GM19023 (cell line): Measurements from ENCODE around the gene MAP3K15.
"Not testable (repeated sequence)": the region's sequence is repeated elsewhere in the genome, so short reads cannot be mapped to it uniquely, and the experiment has no call there.

ENCODE experiments used
- ATAC-seq: cut with Tn5 transposase; IDR thresholded peaks from one replicate; pipeline ENCODE4 v1.9.1; 2021; ENCODE audit warnings: mild to moderate bottlenecking, moderate library complexity; ENCODE audit not compliant: unreplicated experiment

MAP3K15 gene

DNA sequence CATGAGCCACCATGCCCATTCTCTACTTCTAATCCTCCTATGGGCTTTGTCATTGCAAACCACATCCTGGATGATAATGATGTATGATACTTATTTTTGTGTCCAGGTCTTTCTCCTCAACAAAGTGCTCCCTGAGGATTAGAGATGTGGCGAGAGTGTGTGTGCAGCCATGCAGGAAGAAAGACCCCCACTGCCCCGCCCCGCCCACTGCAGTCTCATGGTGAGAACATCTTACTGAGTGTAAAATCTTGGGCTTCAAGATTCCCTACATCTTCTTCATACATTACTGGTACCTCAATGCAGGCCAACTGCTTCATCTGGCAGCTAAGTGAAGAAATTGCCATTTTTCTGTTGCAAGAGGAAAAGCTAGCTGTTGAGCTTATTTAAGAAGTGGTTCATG lies 25.9 kb upstream of the MAP3K15 start:
- ATAC-seq = no peak

DNA sequence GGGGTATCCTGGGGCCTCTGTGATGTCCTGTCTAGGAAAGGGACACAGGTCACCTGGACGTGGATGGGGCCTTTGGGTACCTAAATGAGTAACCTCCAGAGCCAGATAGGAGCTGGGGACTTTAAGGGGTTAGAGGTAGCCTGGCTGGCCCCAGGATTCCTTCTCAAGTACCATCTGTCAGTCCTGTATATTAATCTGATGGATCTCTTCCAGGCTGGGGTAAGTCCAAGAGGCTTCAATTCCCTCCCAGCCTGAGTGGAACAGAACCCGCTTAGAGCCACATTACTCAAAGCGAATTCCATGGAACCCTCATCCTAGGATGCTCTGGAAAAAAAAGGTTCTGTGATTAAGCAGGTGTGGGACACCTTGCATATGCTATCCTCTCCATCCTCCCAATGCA lies 24.8 kb upstream of the MAP3K15 start:
- ATAC-seq = no peak

DNA sequence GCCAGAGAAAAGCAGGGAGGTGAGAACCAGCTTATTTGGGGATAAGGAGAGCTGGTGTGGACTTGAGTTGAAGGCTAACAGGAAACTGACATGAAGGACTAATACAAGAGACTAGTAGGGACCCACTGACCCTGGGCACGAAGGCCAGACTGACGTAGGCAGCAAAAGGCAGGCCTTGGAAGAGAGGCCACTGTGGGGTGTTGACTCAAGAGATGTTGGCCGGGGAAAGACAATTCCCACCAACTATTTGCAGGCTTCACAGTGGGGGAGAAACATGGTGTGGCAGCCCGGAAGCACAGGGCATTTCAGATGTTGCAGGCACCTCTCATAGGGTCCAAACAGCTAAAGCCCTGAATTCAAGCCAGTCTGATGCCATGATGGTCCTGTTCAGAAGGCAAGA lies 24.4 kb upstream of the MAP3K15 start:
- no peak for ATAC-seq

DNA sequence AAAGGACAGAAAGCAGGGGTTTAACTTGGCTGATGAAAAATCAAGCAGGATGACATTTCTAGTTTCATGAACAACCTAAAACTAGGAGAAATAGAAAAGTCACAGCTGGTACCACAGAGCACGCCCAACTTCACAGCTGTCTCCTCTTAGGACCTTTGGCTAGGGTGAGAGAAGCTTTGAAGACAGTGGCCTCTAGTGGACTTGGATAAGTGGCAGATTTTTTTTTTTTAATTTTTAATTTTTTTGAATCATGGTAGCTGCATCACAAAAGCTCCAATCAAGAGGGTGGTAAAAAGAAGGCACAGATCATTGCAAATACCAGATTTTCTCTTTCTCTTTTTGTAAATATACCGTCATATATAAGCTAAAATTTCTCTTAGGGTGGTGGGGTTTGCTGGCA lies 20.2 kb upstream of the MAP3K15 start:
- no peak for ATAC-seq

DNA sequence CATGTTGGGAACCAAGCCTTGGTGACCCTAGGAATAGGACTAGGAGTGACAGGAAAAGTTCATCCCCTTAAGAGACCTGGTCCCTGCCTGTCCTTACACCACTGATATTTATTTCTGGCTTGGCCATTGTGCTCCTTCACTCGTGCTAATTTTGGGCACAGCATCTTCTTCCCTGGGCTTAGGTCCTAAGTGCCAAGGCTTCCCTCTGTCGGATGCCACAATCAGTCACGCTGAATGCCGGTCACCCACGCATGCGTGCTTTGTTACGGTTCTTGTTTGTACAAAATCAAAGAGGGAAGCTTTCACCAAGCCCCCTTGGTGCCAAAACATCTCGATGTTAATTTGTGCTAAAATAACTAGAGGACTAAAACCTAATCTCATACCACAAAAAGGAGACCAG lies 17.4 kb upstream of the MAP3K15 start:
- ATAC-seq = no peak

DNA sequence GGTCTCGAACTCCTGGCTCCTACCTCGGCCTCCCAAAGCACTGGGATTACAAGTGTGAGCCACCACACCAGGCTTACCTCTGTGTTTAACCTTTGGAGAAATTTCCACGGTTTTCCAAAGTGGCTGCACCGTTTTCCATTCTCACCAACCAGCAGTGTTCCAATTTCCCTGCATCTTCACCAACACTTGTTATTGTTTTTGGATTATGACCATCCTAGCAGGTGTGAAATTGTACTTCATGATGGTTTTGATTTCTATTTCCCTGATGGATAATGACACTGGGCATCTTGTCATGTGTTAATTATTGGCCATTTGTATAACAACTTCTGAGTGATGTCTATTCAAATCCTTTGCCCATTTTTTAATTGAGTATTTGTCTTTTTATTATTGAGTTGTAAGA lies 2.7 kb upstream of the MAP3K15 start:
- ATAC-seq = no peak

DNA sequence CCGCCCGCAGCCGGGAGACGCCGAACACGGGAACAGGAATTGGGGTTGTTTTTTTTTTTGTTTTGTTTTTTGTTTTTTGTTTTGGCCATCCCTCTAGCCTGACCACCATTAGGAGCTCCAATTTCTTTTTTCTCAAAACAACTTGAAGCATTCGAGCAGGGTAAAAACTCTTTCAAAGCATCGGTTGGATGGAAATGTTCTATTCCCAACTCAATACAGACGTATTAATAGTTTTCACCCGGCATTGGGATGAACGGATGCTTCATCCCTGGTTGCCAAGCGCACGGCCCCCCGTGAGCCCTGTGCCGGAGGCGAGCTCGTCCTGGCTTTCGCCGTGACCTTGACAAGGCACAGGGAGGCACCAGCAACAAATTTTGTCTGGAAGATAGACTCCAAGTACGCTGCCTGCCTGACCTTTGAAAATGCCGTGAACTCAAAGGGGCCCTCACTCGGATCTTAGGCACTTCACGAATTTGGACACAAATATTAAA lies 352 bp upstream of the MAP3K15 start:
- ATAC-seq = no peak

DNA sequence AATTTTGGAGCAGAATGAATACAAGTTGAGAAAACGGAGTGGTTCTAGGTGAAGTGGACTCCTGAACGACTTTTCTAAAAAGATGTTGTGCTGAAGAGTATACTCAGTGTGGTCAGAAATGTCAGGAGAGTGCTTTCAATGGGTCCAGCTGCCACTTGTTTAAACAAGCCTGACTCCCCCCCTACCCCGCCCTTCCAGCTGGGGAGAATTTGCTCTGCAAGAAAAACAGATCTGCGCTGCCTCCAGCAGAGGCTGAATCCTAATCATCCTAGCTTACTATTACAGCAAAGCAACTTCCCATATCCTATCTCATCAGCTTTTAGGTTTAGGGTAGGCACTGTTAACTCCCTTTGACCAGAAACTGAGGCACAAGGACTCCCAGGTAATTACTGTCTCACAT lies 1.9 kb downstream of the MAP3K15 start:
- ATAC-seq = no peak

DNA sequence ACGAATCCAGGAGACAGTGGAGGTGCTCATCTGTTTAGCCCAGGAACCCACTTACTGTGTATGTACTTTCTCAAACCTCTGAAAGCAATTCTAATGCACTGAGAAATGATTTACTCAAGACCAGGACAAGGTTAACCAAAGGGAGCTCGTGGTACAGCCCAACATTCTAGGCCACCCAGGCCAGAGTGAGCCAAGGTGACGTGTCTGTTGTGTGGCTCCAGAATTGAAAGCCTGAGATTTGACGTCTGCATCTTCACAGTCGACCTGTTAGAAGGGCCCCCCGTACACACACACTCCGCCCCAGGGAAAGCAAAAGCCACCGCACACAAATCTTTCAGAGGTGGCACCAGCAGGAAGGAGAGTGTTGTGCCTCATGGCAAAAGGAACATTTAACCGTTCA lies 2.3 kb downstream of the MAP3K15 start:
- no peak for ATAC-seq

DNA sequence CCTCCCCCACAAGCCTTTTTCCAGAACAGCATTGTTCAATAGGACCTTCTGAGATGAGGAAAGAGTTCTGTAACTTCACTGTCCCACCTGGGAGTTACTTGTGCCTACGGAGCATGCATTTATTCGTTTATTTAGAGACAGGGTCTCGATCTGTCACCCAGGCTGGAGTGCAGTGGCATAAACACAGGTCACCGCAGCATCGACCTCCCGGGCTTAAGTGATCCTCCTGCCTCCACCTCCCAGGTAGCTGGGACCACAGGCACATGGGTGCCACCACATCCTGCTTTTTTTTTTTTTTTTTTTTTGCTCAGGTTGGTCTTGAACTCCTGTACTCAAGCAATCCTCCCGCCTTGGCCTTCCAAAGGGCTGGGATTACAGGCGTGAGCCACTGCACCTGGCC lies 2.9 kb downstream of the MAP3K15 start:
- ATAC-seq = no peak

DNA sequence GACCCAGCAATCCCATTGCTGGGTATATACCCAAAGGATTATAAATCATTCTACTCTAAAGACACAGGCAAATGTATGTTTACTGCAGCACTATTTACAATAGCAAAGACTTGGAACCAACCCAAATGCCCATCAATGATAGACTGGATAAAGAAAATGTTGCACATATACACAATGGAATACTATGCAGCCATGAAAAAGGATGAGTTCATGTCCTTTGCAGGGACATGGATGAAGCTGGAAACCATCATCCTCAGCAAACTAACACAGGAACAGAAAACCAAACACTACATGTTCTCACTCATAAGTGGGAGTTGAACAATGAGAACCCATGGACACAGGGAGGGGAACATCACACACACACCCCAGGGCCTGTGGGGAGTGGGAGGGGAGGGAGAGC lies 3.5 kb downstream of the MAP3K15 start:
- not testable (repeated sequence) for ATAC-seq

DNA sequence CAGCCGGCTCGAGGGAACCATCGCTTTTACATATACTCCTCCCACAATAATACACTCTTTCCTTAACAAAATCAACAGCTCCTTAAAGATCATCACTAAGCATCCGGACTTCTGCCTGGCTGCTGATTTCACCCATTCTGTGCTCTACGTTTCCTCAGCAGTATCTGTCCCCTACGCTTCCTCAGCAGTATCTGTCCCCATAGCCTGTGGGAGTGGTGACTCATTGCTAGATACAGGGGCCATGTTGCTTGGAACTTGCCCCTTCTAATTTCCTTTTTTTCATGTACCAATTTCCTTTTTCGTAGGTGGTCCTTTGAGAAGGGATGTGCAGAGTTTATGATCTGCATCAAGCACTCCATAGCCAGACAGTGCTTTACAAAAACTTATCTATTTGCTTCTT lies 18.6 kb downstream of the MAP3K15 start:
- ATAC-seq = no peak

DNA sequence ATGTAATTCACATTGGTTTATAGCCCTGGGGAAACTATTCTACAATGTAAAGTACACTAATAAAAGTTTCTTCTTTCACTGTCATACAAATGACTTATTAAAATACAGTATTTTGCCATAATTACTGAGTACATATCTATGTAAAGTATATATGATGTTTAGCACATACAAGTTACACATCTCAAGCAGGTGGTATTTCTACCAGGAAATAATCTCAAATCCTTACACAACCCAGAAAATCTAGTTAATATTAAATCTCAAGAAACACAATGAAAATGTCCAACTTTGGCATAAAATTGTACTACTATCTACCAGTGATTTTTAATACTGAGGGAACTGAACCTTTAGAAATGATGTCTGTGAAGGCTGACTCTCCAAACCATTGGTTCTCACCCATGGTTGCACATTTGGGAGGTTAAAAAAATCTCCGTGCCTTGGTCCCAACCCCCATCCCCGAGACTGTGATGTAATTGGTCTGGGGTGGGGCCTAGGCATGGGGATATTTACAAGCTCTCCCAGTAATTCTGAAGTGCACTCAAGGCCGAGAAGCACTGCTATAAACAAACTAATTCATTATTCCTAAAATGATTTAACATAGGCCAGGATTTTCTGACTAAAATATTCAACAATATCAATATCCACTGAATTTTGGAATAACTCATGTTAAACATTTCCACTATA lies 27.6 kb downstream of the MAP3K15 start:
- ATAC-seq = no peak

DNA sequence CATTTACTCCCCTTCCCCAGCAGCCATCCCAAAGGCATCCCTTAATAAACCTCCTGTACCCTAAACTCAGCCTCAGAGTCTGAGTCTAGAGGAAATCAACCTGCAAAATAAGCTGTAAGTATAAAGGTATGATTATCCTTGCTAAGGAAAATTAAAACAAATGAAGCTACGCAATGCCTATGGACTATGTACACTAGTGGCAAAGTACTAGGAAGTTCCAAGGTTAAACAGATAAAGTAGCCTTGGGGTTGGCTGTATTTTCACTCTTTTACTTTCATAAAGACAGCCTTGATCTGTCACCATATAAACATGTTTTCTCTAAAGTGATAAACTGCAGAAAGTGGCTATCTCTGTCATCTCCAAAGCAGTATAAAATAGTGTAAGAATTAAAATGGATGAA lies 35.9 kb downstream of the MAP3K15 start:
- no peak for ATAC-seq

DNA sequence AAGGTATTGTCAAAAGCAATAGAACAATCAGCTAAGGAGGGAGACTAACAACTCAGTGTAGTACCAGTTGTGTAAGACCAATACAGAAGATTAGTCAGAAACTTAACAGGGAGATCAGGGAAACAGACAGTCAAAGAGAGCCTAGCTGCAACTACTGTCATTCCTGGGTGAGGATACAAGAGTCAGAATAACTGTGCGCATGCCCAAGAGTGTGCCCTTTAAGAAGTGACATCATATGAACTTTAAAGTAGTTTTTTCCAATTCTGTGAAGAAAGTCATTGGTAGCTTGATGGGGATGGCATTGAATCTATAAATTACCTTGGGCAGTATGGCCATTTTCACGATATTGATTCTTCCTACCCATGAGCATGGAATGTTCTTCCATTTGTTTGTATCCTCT lies 46.9 kb downstream of the MAP3K15 start:
- not testable (repeated sequence) for ATAC-seq

DNA sequence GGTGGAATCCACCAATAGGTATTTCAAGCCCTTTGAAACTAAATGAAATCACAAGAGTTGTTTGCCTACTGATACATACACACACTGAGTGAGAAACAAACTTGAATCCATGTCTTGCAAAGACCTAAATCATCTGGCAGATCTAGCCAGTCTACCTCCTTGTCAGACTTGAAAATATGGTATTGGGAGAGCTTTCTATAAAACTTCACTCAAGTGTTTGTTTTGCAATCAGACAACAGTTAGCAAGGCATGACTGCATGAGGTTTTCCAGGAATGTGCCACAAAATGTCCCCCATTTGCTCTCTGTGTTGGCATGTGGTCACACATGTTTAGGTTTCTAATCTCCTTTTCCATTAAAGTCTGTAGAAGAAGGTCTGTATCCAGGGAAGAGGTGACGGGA lies 52.4 kb downstream of the MAP3K15 start:
- no peak for ATAC-seq

DNA sequence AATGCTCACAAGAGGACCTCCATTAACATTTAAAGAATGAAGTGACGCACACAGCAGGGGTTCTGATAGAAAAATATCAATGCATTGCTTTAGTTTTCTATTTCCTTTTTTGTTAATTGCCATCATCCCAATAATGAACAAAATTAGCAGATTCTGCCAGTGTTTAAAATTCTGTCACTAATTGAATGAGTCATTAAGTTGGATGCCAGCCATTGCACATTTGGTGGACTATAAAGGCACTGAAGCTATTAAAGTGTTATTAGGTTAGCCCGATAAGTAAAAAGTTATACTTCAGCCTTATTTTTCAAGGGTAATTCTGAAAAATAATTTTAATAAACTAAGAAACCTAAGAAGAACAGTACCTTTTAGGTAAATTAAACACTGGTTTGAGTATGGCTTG lies 53.1 kb downstream of the MAP3K15 start:
- no peak for ATAC-seq

DNA sequence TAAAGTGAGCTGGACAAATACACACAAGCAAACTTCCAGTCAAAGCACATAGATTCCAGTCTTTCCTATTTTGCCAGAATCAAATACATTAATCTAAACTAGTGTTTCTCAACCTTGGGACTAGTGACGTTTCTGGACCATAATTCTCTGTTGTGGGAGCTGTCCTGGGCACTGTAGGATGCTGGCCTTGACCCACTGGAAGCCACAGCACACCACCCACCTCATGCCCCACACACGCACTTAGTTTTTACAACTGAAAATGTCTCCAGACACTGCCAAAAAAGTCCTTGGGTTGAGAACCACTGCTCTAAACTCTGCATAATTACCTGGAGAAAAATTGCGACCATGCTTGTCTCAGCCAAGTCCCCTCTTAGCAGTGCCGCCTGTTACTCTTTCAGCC lies 57.6 kb downstream of the MAP3K15 start:
- no peak for ATAC-seq

DNA sequence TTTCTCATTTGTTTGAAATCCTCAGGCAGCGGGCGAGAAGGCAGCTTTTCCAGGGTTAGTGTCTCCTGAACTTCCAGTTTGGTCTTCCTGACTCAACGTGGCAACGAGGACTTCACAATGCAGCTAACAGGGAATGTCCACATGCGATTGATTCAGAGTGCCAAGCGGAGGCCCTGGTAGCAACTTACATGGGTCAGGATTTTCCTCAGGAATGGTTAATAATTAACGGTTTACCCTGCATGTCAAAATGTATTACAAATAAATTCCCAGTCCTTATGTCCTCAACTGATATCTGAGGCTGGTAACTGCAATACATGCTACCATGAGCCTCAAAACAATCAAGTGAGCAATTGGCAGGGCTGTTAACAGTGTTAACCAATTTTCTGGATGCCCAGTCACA lies 67.2 kb downstream of the MAP3K15 start:
- no peak for ATAC-seq

DNA sequence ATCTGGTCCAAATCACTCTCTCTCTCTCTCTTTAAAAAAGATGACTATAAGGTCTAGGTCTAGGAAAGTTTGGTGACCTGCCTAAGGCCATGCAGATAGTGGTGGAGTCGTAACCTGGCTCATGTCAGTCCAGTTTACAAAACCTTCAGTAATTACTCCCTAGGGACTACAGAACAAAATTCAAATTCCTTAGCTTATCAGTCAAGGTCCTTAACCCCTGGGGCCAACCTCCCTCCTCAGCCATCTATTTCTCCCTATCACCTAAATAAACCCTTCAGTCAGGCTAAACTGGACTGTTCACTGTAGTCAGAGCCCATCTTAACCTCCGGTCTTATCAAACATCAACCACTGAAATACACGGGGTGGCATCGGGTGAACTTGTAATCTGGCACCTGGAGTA lies 68.9 kb downstream of the MAP3K15 start:
- no peak for ATAC-seq

DNA sequence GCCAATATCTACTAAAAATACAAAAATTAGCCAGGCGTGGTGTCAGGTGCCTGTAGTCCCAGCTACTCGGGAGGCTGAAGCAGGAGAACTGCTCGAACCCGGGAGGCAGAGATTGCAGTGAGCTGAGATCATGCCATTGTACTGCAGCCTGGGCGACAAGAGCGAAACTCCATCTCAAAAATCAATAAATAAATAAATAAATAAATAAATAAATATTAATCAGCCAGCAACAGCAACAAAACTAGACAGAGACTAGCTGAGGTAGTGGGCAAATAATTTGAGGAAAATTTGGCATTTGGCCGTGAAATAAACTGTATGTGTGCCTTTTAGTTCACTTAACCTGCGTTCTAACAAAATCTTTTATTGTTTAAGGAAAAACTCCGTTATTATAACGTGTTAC lies 69.5 kb downstream of the MAP3K15 start:
- ATAC-seq = not testable (repeated sequence)

DNA sequence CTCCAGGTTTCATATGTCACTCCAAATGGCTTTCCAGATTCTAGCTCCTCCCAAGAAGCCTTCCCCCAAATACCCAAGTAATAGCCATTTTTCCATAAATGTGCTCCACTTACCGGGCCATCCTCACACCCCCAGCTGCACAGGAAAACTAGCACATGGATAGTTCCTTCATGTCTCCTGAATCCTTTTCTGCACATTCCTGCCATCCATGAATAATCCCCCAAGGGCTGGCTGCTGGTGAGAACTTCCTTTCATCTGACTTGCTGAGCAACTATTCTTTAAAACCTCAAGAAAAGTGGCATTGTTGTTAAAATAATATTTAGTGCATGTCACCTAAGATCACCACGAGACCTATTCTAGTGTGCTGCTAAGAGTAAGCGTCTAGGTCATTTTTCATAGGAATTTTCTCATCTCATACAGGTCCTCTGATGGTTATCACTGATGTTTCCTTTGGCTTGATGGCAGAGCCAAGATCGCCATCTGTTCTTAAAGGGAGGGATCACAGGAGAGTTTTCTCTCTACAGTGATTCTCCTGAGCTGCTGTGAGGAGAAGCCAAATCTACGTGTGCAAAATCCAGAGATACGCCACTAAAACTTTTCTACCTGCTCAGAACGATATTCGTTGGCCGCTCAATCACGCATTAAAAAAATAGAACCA lies 71.3 kb downstream of the MAP3K15 start:
- no peak for ATAC-seq

DNA sequence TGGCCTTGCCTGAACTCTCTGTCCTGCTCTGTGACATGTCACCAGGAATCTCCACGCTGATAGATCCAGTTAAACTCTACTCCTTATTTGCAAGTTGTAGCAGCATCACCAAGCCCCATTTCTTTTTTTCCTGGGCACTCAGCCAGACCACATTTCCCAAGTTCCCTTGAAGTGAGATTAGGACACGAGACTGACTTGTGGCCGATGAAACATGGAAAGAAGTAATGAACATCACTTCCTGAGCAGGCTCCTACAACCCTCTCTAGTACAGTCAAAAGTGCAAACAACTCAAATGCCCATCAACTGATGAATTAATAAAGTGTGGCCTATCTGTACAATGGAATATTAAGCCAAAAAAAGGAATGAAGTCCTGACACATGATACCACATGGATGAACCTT lies 74.6 kb downstream of the MAP3K15 start:
- ATAC-seq = no peak
